ENCODE data around the gene TWIST2.

Gene TWIST2

GRCh38 chr2:238915196-238915595 lies 67.3 kb downstream of the TWIST2 start:
- in situ Hi-C loops (cut with HindIII; ENCODE audit: low sequenced_read_pairs) = no loop called here

- in situ Hi-C loops (cut with HindIII; ENCODE audit: low sequenced_read_pairs) = no loop called here
Measured at GRCh38 chr2:238915596-238915995, 67.7 kb downstream of the TWIST2 start.

GRCh38 chr2:238916176-238916874 lies 68.4 kb downstream of the TWIST2 start:
- in situ Hi-C loops (cut with HindIII; ENCODE audit: low sequenced_read_pairs) = no loop called here

GRCh38 chr2:238916875-238917590 lies 69.1 kb downstream of the TWIST2 start:
- in situ Hi-C loops (cut with HindIII; ENCODE audit: low sequenced_read_pairs) = no loop called here

GRCh38 chr2:238919307-238919706 lies 71.4 kb downstream of the TWIST2 start:
- in situ Hi-C loops (cut with HindIII; ENCODE audit: low sequenced_read_pairs) = no loop called here

- in situ Hi-C loops (cut with HindIII; ENCODE audit: low sequenced_read_pairs) = no loop called here
Measured at GRCh38 chr2:238920053-238920452, 72.2 kb downstream of the TWIST2 start.

- in situ Hi-C loops (cut with HindIII; ENCODE audit: low sequenced_read_pairs) = no loop called here
Measured at GRCh38 chr2:238920601-238921001, 72.7 kb downstream of the TWIST2 start.

GRCh38 chr2:238921259-238921658 lies 73.4 kb downstream of the TWIST2 start:
- in situ Hi-C loops (cut with HindIII; ENCODE audit: low sequenced_read_pairs) = no loop called here

GRCh38 chr2:238921681-238922319 lies 73.9 kb downstream of the TWIST2 start:
- in situ Hi-C loops (cut with HindIII; ENCODE audit: low sequenced_read_pairs) = no loop called here

GRCh38 chr2:238922435-238922834 lies 74.5 kb downstream of the TWIST2 start:
- in situ Hi-C loops (cut with HindIII; ENCODE audit: low sequenced_read_pairs) = no loop called here

GRCh38 chr2:238924032-238924431 lies 76.1 kb downstream of the TWIST2 start:
- in situ Hi-C loops (cut with HindIII; ENCODE audit: low sequenced_read_pairs) = no loop called here

GRCh38 chr2:238924796-238925195 lies 76.9 kb downstream of the TWIST2 start:
- in situ Hi-C loops (cut with HindIII; ENCODE audit: low sequenced_read_pairs) = no loop called here

GRCh38 chr2:238925281-238925680 lies 77.4 kb downstream of the TWIST2 start:
- in situ Hi-C loops (cut with HindIII; ENCODE audit: low sequenced_read_pairs) = no loop called here

- in situ Hi-C loops (cut with HindIII; ENCODE audit: low sequenced_read_pairs) = no loop called here
Measured at GRCh38 chr2:238925816-238926521, 78.1 kb downstream of the TWIST2 start.

- in situ Hi-C loops (cut with HindIII; ENCODE audit: low sequenced_read_pairs) = no loop called here
Measured at GRCh38 chr2:238926761-238927611, 79.1 kb downstream of the TWIST2 start.

- in situ Hi-C loops (cut with HindIII; ENCODE audit: low sequenced_read_pairs) = no loop called here
Measured at GRCh38 chr2:238927746-238928519, 80.0 kb downstream of the TWIST2 start.

- in situ Hi-C loops (cut with HindIII; ENCODE audit: low sequenced_read_pairs) = no loop called here
Measured at GRCh38 chr2:238928520-238929241, 80.8 kb downstream of the TWIST2 start.

GRCh38 chr2:238929242-238930081 lies 81.6 kb downstream of the TWIST2 start:
- in situ Hi-C loops (cut with HindIII; ENCODE audit: low sequenced_read_pairs) = no loop called here

Data from endothelial cell of hepatic sinusoid (primary cell).